GM12878 (cell line): ENCODE measurements around the gene CST8.

ENCODE experiments used
- CTCF ChIP-seq, 3 experiments: IDR thresholded peaks in 2 of 3; conservative IDR thresholded peaks in 1 of 3; 2 replicates each; pipeline ENCODE4 v1.5.1; 2011; ENCODE audit warnings: low read depth in 3 of 3, low read length in 3 of 3, mild to moderate bottlenecking in 3 of 3, control low read depth in 2 of 3, moderate library complexity in 2 of 3, inconsistent platforms in 1 of 3, mixed read lengths in 1 of 3; ENCODE audit not compliant: control insufficient read depth in 2 of 3, insufficient read depth in 1 of 3; ENCODE audit errors: extremely low read depth in 1 of 3
- ESRRA ChIP-seq: IDR thresholded peaks from 2 replicates; pipeline ENCODE4 v1.6.1; 2012; ENCODE audit warnings: mild to moderate bottlenecking, low read length, improper control_type of control experiment
- EZH2 ChIP-seq: IDR thresholded peaks from 2 replicates; pipeline ENCODE4 v1.6.1; 2012; ENCODE audit warnings: low read depth, mild to moderate bottlenecking, control low read depth, inconsistent platforms, low read length, borderline replicate concordance; ENCODE audit not compliant: control insufficient read depth
- GABPA ChIP-seq: IDR thresholded peaks from 2 replicates; pipeline ENCODE4 v1.6.1; 2014; ENCODE audit warnings: antibody characterized with exemption, low read depth, mild to moderate bottlenecking, inconsistent platforms
- KDM1A ChIP-seq: fragments of 200-600 bp; sonication (generic); IDR thresholded peaks from 2 replicates; pipeline ENCODE4 v1.6.1; 2016; ENCODE audit warnings: borderline replicate concordance
- MLLT1 ChIP-seq: fragments of 450-650 bp; IDR thresholded peaks from 2 replicates; pipeline ENCODE4 v1.6.1; 2016; ENCODE audit warnings: mild to moderate bottlenecking
- MXI1 ChIP-seq: fragments of 150-350 bp; IDR thresholded peaks from 2 replicates; pipeline ENCODE4 v1.6.1; 2011; ENCODE audit warnings: low read depth, mild to moderate bottlenecking, inconsistent platforms, low read length, improper control_type of control experiment
- NR2C2 ChIP-seq: IDR thresholded peaks from 2 replicates; pipeline ENCODE4 v1.6.1; 2011; ENCODE audit warnings: borderline replicate concordance, low read depth; ENCODE audit not compliant: control insufficient read depth, insufficient read length
- POLR2A ChIP-seq: IDR thresholded peaks from 2 replicates; pipeline ENCODE4 v1.6.1; 2011; ENCODE audit warnings: low read depth, mild to moderate bottlenecking, low read length
- REST ChIP-seq: IDR thresholded peaks from 2 replicates; pipeline ENCODE4 v1.6.1; 2012; ENCODE audit warnings: mild to moderate bottlenecking, low read depth, low read length
- RFX5 ChIP-seq: IDR thresholded peaks from 2 replicates; pipeline ENCODE4 v1.6.1; 2011; ENCODE audit warnings: low read depth, low read length, improper control_type of control experiment
- TBL1XR1 ChIP-seq: IDR thresholded peaks from 2 replicates; pipeline ENCODE4 v1.6.1; 2012; ENCODE audit warnings: low read depth, low read length, improper control_type of control experiment
- YY1 ChIP-seq: IDR thresholded peaks from 2 replicates; pipeline ENCODE4 v1.6.1; 2011; ENCODE audit warnings: low read depth, mild to moderate bottlenecking, low read length

GRCh38 chr20:23510000-23510590, 19.2 kb downstream of the CST8 start:
- TF ChIP-seq NR2C2 (no peak), MLLT1 (no peak), TBL1XR1 (no peak), RFX5 (no peak), CTCF (IDR thresholded peaks at IDR 0.05 in 2 of 3, conservative IDR thresholded peaks at IDR 0.05 in 1 of 3; ENCODE audit: control insufficient read depth in 2 of 3, extremely low read depth in 1 of 3, insufficient read depth in 1 of 3, low read depth in 3 of 3, low read length in 3 of 3) (no peak), MXI1 (no peak), ESRRA (no peak), YY1 (no peak), POLR2A (no peak), REST (no peak), EZH2 (no peak), KDM1A (no peak), GABPA (no peak)
